GM23338 (cell line): Measurements from ENCODE around the gene TGFBR1. TPM values are rescaled to one million over a fixed set of nuclear protein-coding genes. Genes with fewer than 3 reads are reported as not detected.

Experiments
- ATAC-seq: fragments of 200-7000 bp; cut with Tn5 transposase; 3 replicates; pipeline ENCODE4 v1.9.1; 2020
- DNase-seq: peaks from one replicate; pipeline ENCODE4 v3.0.0-alpha.2; 2015; ENCODE audit warnings: low spot score
- H2AFZ ChIP-seq: fragments of 200-600 bp; sonication (generic); 2 replicates; pipeline ENCODE4 v1.8.0; 2016; ENCODE audit warnings: antibody characterized with exemption, mild to moderate bottlenecking, moderate library complexity
- H3F3A ChIP-seq: fragments of 200-600 bp; sonication (generic); replicated peaks from 2 replicates; pipeline ENCODE4 v1.8.0; 2017; ENCODE audit warnings: antibody characterized with exemption, mixed run types, low read depth
- H3K27ac ChIP-seq: fragments of 200-600 bp; sonication (generic); 2 replicates; pipeline ENCODE4 v1.6.1; 2016; ENCODE audit warnings: low read depth
- H3K27me3 ChIP-seq: fragments of 200-600 bp; sonication (generic); 2 replicates; pipeline ENCODE4 v1.8.0; 2016; ENCODE audit warnings: mild to moderate bottlenecking, mixed run types, moderate library complexity; ENCODE audit not compliant: insufficient read depth
- H3K36me3 ChIP-seq: fragments of 200-600 bp; sonication (generic); 2 replicates; pipeline ENCODE4 v1.8.0; 2016; ENCODE audit warnings: mild to moderate bottlenecking; ENCODE audit not compliant: insufficient read depth
- H3K4me1 ChIP-seq: fragments of 200-600 bp; sonication (generic); 2 replicates; pipeline ENCODE4 v1.8.0; 2016; ENCODE audit warnings: mild to moderate bottlenecking, moderate library complexity; ENCODE audit not compliant: insufficient read depth
- H3K4me2 ChIP-seq: fragments of 200-600 bp; sonication (generic); 2 replicates; pipeline ENCODE4 v1.7.1; 2017; ENCODE audit warnings: mixed run types
- H3K4me3 ChIP-seq: fragments of 200-600 bp; sonication (generic); 2 replicates; pipeline ENCODE4 v1.6.1; 2016; ENCODE audit warnings: mixed run types
- H3K79me2 ChIP-seq: fragments of 200-600 bp; sonication (generic); replicated peaks from 2 replicates; pipeline ENCODE4 v1.8.0; 2017; ENCODE audit warnings: mild to moderate bottlenecking; ENCODE audit not compliant: insufficient read depth
- H3K9me2 ChIP-seq: fragments of 200-600 bp; sonication (generic); 2 replicates; pipeline ENCODE4 v1.8.0; 2017; ENCODE audit not compliant: insufficient read depth
- H4K20me1 ChIP-seq: fragments of 200-600 bp; sonication (generic); replicated peaks from 2 replicates; pipeline ENCODE4 v1.8.0; 2017; ENCODE audit warnings: mild to moderate bottlenecking; ENCODE audit not compliant: insufficient read depth
- H3K27ac Mint-ChIP-seq: 2 replicates; pipeline ENCODE4 v1.8.0; 2020; ENCODE audit warnings: inconsistent platforms, mild to moderate bottlenecking, moderate library complexity, mixed read lengths
- H3K27me3 Mint-ChIP-seq: 3 replicates; pipeline ENCODE4 v1.8.0; 2022; ENCODE audit warnings: low read depth, mild to moderate bottlenecking, moderate library complexity, mixed read lengths, inconsistent platforms; ENCODE audit not compliant: insufficient read depth, poor library complexity
- H3K36me3 Mint-ChIP-seq: 3 replicates; pipeline ENCODE4 v1.8.0; 2021; ENCODE audit warnings: low read depth, mild to moderate bottlenecking, inconsistent platforms, moderate library complexity, mixed read lengths
- H3K4me1 Mint-ChIP-seq: 3 replicates; pipeline ENCODE4 v1.8.0; 2020; ENCODE audit warnings: mild to moderate bottlenecking, inconsistent platforms, mixed read lengths
- H3K4me3 Mint-ChIP-seq: 3 replicates; pipeline ENCODE4 v1.8.0; 2021; ENCODE audit warnings: moderate library complexity, mild to moderate bottlenecking, inconsistent platforms, mixed read lengths
- H3K9me3 Mint-ChIP-seq: 3 replicates; pipeline ENCODE4 v1.8.0; 2020; ENCODE audit warnings: moderate library complexity, mild to moderate bottlenecking, inconsistent platforms, mixed read lengths
- EZH2 ChIP-seq: fragments of 200-600 bp; sonication (generic); IDR thresholded peaks from one replicate; pipeline ENCODE4 v1.8.0; 2017; ENCODE audit warnings: antibody characterized with exemption, mild to moderate bottlenecking, low read depth; ENCODE audit not compliant: unreplicated experiment
- EZH2phosphoT487 ChIP-seq: fragments of 200-600 bp; sonication (generic); IDR thresholded peaks from one replicate; pipeline ENCODE4 v1.8.1; 2018; ENCODE audit warnings: antibody characterized with exemption; ENCODE audit not compliant: unreplicated experiment
- JUNB ChIP-seq: IDR thresholded peaks from one replicate; pipeline ENCODE4 v1.6.1; 2016; ENCODE audit warnings: antibody characterized with exemption; ENCODE audit not compliant: unreplicated experiment
- POLR2AphosphoS5 ChIP-seq: IDR thresholded peaks from 2 replicates; pipeline ENCODE4 v1.6.1; 2016; ENCODE audit warnings: antibody characterized with exemption, low read depth
- ZNF331 ChIP-seq: fragments of 250-450 bp; sonication (Bioruptor Pico); IDR thresholded peaks from 2 replicates; pipeline ENCODE4 v1.5.0; 2020; ENCODE audit warnings: low read depth, mild to moderate bottlenecking, moderate library complexity
- polyA plus RNA-seq: library from polyadenylated mRNA; unstranded; fragments of >200 nt; fragmentation: Nextera tagmentation; extraction: Ambion mirVana; gene quantifications from 2 replicates; pipeline ENCODE4 v1.2.1, GENCODE V29; 2016
- total RNA-seq: library from RNA; depleted of rRNA; stranded (reverse); fragments of >200 nt; shearing (Covaris generic); gene quantifications from 2 replicates; pipeline ENCODE4 v1.2.3, GENCODE V29; 2014
- TF ChIP-seq, protein P1 (sequence below): IDR thresholded peaks from 2 replicates; pipeline ENCODE4 v1.6.1; 2016; ENCODE audit warnings: antibody characterized with exemption
- TF ChIP-seq, protein P2 (sequence below), 2 experiments: fragments of 200-600 bp in 1 of 2; sonication (generic) in 1 of 2; conservative IDR thresholded peaks; 2 replicates each; pipeline versions ENCODE4 v1.5.1 to v1.6.1; 2016 to 2017; ENCODE audit warnings: antibody characterized with exemption in 2 of 2, low read depth in 2 of 2, mild to moderate bottlenecking in 2 of 2, moderate library complexity in 1 of 2
- TF ChIP-seq, protein P3 (sequence below): fragments of 250-450 bp; sonication (Bioruptor Pico); IDR thresholded peaks from 2 replicates; pipeline ENCODE4 v1.5.0; 2020; ENCODE audit warnings: mild to moderate bottlenecking, moderate library complexity
- TF ChIP-seq, protein P4 (sequence below): IDR thresholded peaks from one replicate; pipeline ENCODE4 v1.6.1; 2018; ENCODE audit warnings: antibody characterized with exemption; ENCODE audit not compliant: unreplicated experiment

The TGFBR1 gene
- total and polyA plus RNA-seq, 2 experiments from 2014 or later, result 9.3 to 40.2 TPM

DNA sequence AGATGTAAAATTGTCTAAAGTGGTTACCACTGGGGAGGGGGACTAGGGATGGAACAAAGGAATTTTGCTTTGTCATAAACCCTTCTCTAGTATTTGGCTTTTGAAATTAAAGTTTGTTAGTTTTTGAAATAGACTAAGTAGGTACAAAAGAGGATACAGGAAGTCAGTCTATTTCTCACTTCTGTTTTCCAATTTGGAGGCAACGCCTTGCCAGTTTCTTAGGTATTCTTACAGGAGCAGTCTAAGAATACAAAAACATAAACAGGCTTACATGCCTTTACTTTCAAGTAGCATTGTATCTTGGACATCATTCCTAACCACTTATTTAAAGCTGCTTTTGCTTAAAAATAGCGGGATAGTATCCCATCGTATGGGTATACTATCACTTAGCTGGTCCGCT is 82.4 kb downstream of the TGFBR1 start:
- Histone ChIP-seq H3K27me3 (no peaks in the 10 kb centered on the region), H3F3A (no peaks in the 10 kb centered on the region), H3K36me3 (no peaks in the 10 kb centered on the region), H2AFZ (no peak overlapping the region), H3K4me2 (no peak overlapping the region), H3K27ac (no peak overlapping the region), H3K4me1 (peaks cover 13% of the 10 kb centered on the region), H4K20me1 (no peaks in the 10 kb centered on the region), H3K79me2 (no peaks in the 10 kb centered on the region), H3K9me2 (no peaks in the 10 kb centered on the region), H3K4me3 (no peak overlapping the region)
- no peak overlapping the region for H3K4me3 Mint-ChIP-seq
- no peak overlapping the region for H3K27ac Mint-ChIP-seq
- TF ChIP-seq JUNB, result no peak
- peaks cover 11% of the 10 kb centered on the region for H3K4me1 Mint-ChIP-seq
- no peaks in the 10 kb centered on the region for H3K36me3 Mint-ChIP-seq
- no peak for DNase-seq
- H3K9me3 Mint-ChIP-seq, result no peaks in the 10 kb centered on the region
- no peak for ATAC-seq
- H3K27me3 Mint-ChIP-seq, result peaks cover 4% of the 10 kb centered on the region

DNA sequence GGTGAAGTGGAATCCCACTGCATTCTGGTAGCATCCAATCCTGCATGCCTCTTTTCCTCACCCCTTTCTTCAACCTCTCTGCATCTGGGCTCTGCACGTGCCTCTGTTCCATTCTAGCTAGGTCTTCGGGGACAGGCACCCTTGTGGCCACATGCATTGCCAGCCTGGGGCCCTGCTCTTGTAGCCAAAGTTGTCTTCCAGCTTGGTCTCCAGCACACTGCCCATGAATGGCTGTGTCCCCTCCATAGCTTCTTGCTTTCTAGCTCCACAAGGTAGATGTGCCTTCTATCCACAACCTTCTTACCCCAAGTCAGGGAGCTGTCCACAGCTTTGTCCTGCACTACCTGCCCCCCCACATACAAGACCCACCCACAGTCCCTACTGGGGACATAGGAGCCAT is 84.3 kb downstream of the TGFBR1 start:
- Mint-ChIP-seq H3K36me3 (no peaks in the 10 kb centered on the region), H3K4me3 (no peak overlapping the region), H3K27ac (no peak overlapping the region), H3K4me1 (peaks cover 8% of the 10 kb centered on the region), H3K9me3 (no peaks in the 10 kb centered on the region), H3K27me3 (peaks cover 4% of the 10 kb centered on the region)
- Histone ChIP-seq H4K20me1 (no peaks in the 10 kb centered on the region), H3F3A (no peaks in the 10 kb centered on the region), H3K9me2 (no peaks in the 10 kb centered on the region), H3K4me1 (peaks cover 9% of the 10 kb centered on the region), H3K36me3 (no peaks in the 10 kb centered on the region), H3K27me3 (no peaks in the 10 kb centered on the region), H3K4me2 (no peak overlapping the region), H3K4me3 (no peak overlapping the region), H3K79me2 (no peaks in the 10 kb centered on the region), H3K27ac (no peak overlapping the region), H2AFZ (no peak overlapping the region)
- TF ChIP-seq EZH2phosphoT487 (no peak), EZH2 (no peak), POLR2AphosphoS5 (no peak), JUNB (no peak), ZNF331 (CRISPR knock-in tag) (no peak)
- TF ChIP-seq, protein P1, sequence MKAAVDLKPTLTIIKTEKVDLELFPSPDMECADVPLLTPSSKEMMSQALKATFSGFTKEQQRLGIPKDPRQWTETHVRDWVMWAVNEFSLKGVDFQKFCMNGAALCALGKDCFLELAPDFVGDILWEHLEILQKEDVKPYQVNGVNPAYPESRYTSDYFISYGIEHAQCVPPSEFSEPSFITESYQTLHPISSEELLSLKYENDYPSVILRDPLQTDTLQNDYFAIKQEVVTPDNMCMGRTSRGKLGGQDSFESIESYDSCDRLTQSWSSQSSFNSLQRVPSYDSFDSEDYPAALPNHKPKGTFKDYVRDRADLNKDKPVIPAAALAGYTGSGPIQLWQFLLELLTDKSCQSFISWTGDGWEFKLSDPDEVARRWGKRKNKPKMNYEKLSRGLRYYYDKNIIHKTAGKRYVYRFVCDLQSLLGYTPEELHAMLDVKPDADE, result no peak
- TF ChIP-seq, protein P2, sequence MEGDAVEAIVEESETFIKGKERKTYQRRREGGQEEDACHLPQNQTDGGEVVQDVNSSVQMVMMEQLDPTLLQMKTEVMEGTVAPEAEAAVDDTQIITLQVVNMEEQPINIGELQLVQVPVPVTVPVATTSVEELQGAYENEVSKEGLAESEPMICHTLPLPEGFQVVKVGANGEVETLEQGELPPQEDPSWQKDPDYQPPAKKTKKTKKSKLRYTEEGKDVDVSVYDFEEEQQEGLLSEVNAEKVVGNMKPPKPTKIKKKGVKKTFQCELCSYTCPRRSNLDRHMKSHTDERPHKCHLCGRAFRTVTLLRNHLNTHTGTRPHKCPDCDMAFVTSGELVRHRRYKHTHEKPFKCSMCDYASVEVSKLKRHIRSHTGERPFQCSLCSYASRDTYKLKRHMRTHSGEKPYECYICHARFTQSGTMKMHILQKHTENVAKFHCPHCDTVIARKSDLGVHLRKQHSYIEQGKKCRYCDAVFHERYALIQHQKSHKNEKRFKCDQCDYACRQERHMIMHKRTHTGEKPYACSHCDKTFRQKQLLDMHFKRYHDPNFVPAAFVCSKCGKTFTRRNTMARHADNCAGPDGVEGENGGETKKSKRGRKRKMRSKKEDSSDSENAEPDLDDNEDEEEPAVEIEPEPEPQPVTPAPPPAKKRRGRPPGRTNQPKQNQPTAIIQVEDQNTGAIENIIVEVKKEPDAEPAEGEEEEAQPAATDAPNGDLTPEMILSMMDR (conservative IDR thresholded peaks at IDR 0.05; ENCODE audit: low read depth in 2 of 2), result no peak
- TF ChIP-seq, protein P3, sequence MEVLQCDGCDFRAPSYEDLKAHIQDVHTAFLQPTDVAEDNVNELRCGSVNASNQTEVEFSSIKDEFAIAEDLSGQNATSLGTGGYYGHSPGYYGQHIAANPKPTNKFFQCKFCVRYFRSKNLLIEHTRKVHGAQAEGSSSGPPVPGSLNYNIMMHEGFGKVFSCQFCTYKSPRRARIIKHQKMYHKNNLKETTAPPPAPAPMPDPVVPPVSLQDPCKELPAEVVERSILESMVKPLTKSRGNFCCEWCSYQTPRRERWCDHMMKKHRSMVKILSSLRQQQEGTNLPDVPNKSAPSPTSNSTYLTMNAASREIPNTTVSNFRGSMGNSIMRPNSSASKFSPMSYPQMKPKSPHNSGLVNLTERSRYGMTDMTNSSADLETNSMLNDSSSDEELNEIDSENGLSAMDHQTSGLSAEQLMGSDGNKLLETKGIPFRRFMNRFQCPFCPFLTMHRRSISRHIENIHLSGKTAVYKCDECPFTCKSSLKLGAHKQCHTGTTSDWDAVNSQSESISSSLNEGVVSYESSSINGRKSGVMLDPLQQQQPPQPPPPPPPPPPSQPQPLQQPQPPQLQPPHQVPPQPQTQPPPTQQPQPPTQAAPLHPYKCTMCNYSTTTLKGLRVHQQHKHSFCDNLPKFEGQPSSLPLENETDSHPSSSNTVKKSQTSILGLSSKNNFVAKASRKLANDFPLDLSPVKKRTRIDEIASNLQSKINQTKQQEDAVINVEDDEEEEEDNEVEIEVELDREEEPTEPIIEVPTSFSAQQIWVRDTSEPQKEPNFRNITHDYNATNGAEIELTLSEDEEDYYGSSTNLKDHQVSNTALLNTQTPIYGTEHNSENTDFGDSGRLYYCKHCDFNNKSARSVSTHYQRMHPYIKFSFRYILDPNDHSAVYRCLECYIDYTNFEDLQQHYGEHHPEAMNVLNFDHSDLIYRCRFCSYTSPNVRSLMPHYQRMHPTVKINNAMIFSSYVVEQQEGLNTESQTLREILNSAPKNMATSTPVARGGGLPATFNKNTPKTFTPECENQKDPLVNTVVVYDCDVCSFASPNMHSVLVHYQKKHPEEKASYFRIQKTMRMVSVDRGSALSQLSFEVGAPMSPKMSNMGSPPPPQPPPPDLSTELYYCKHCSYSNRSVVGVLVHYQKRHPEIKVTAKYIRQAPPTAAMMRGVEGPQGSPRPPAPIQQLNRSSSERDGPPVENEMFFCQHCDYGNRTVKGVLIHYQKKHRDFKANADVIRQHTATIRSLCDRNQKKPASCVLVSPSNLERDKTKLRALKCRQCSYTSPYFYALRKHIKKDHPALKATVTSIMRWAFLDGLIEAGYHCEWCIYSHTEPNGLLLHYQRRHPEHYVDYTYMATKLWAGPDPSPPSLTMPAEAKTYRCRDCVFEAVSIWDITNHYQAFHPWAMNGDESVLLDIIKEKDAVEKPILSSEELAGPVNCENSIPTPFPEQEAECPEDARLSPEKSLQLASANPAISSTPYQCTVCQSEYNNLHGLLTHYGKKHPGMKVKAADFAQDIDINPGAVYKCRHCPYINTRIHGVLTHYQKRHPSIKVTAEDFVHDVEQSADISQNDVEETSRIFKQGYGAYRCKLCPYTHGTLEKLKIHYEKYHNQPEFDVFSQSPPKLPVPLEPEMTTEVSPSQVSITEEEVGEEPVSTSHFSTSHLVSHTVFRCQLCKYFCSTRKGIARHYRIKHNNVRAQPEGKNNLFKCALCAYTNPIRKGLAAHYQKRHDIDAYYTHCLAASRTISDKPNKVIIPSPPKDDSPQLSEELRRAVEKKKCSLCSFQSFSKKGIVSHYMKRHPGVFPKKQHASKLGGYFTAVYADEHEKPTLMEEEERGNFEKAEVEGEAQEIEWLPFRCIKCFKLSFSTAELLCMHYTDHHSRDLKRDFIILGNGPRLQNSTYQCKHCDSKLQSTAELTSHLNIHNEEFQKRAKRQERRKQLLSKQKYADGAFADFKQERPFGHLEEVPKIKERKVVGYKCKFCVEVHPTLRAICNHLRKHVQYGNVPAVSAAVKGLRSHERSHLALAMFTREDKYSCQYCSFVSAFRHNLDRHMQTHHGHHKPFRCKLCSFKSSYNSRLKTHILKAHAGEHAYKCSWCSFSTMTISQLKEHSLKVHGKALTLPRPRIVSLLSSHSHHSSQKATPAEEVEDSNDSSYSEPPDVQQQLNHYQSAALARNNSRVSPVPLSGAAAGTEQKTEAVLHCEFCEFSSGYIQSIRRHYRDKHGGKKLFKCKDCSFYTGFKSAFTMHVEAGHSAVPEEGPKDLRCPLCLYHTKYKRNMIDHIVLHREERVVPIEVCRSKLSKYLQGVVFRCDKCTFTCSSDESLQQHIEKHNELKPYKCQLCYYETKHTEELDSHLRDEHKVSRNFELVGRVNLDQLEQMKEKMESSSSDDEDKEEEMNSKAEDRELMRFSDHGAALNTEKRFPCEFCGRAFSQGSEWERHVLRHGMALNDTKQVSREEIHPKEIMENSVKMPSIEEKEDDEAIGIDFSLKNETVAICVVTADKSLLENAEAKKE (CRISPR knock-in tag), result no peak
- TF ChIP-seq, protein P4, sequence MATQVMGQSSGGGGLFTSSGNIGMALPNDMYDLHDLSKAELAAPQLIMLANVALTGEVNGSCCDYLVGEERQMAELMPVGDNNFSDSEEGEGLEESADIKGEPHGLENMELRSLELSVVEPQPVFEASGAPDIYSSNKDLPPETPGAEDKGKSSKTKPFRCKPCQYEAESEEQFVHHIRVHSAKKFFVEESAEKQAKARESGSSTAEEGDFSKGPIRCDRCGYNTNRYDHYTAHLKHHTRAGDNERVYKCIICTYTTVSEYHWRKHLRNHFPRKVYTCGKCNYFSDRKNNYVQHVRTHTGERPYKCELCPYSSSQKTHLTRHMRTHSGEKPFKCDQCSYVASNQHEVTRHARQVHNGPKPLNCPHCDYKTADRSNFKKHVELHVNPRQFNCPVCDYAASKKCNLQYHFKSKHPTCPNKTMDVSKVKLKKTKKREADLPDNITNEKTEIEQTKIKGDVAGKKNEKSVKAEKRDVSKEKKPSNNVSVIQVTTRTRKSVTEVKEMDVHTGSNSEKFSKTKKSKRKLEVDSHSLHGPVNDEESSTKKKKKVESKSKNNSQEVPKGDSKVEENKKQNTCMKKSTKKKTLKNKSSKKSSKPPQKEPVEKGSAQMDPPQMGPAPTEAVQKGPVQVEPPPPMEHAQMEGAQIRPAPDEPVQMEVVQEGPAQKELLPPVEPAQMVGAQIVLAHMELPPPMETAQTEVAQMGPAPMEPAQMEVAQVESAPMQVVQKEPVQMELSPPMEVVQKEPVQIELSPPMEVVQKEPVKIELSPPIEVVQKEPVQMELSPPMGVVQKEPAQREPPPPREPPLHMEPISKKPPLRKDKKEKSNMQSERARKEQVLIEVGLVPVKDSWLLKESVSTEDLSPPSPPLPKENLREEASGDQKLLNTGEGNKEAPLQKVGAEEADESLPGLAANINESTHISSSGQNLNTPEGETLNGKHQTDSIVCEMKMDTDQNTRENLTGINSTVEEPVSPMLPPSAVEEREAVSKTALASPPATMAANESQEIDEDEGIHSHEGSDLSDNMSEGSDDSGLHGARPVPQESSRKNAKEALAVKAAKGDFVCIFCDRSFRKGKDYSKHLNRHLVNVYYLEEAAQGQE, result no peak
- DNase-seq, result no peak
- ATAC-seq, result no peak
